OCI-LY1 (cell line): ENCODE results near the gene CYB5R4.

ENCODE experiments used
- EZH2 ChIP-seq: fragments of 200-600 bp; sonication (generic), shearing (Covaris generic); IDR thresholded peaks from 2 replicates; pipeline ENCODE4 v1.8.0; 2017; ENCODE audit warnings: borderline replicate concordance, mixed run types, mild to moderate bottlenecking, antibody characterized with exemption, low read length, moderate library complexity, mixed read lengths
- TF ChIP-seq, protein P1 (sequence below): fragments of 200-600 bp; sonication (generic), shearing (Covaris generic); IDR thresholded peaks from 2 replicates; pipeline ENCODE4 v1.5.1; 2017; ENCODE audit warnings: mild to moderate bottlenecking, antibody characterized with exemption, low read length, moderate library complexity, mixed read lengths

DNA sequence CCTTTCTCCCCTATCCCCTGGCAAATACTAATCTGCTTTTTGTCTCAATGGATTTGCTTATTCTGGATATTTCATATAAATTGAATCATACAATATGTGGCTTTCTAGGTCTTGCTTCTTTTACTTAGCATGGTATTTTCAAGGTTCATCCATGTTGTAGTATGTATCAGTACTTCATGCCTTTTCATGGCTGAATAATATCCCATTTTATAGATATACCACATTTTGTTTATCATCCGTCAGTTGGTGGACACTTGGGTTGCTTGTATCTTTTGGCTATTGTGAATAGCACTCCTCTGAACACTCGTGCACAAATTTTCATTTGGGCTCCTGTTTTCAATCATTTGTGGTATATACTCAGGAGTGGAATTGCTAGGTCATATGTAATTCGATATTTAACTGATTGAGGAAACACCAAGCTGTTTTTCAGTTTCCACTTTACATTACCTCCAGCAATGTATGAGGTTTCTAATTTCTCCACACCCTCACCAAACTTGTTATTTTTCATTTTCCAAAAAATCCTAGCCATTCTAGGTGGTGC lies 36.8 kb upstream of the CYB5R4 start:
- TF ChIP-seq EZH2: no peak
- TF ChIP-seq, protein P1, sequence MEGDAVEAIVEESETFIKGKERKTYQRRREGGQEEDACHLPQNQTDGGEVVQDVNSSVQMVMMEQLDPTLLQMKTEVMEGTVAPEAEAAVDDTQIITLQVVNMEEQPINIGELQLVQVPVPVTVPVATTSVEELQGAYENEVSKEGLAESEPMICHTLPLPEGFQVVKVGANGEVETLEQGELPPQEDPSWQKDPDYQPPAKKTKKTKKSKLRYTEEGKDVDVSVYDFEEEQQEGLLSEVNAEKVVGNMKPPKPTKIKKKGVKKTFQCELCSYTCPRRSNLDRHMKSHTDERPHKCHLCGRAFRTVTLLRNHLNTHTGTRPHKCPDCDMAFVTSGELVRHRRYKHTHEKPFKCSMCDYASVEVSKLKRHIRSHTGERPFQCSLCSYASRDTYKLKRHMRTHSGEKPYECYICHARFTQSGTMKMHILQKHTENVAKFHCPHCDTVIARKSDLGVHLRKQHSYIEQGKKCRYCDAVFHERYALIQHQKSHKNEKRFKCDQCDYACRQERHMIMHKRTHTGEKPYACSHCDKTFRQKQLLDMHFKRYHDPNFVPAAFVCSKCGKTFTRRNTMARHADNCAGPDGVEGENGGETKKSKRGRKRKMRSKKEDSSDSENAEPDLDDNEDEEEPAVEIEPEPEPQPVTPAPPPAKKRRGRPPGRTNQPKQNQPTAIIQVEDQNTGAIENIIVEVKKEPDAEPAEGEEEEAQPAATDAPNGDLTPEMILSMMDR: no peak
